Osteocyte (in vitro differentiated cells): ENCODE measurements around the gene MAB21L2. TPM values are rescaled to one million over a fixed set of nuclear protein-coding genes. Genes with fewer than 3 reads are reported as not detected.

Experiments
- DNase-seq: peaks from one replicate; pipeline ENCODE4 v3.0.0; 2021; ENCODE audit warnings: mixed read lengths; ENCODE audit not compliant: unreplicated experiment; ENCODE audit errors: extremely low spot score
- H3K27ac Mint-ChIP-seq: one replicate; pipeline ENCODE4 v1.8.0; 2021; ENCODE audit warnings: mild to moderate bottlenecking, mixed read lengths; ENCODE audit not compliant: unreplicated experiment
- H3K27me3 Mint-ChIP-seq: one replicate; pipeline ENCODE4 v1.8.0; 2021; ENCODE audit warnings: mixed read lengths; ENCODE audit not compliant: unreplicated experiment
- H3K36me3 Mint-ChIP-seq: one replicate; pipeline ENCODE4 v1.8.0; 2021; ENCODE audit warnings: mixed read lengths; ENCODE audit not compliant: unreplicated experiment
- H3K4me1 Mint-ChIP-seq: one replicate; pipeline ENCODE4 v1.8.0; 2021; ENCODE audit warnings: mixed read lengths; ENCODE audit not compliant: unreplicated experiment
- H3K4me3 Mint-ChIP-seq: one replicate; pipeline ENCODE4 v1.8.0; 2021; ENCODE audit warnings: mild to moderate bottlenecking, moderate library complexity, mixed read lengths; ENCODE audit not compliant: unreplicated experiment
- H3K9me3 Mint-ChIP-seq: one replicate; pipeline ENCODE4 v1.8.0; 2021; ENCODE audit warnings: mixed read lengths; ENCODE audit not compliant: unreplicated experiment
- CTCF ChIP-seq: fragments of 200-600 bp; sonication (generic); IDR thresholded peaks from 2 replicates; pipeline ENCODE4 v1.5.0; 2021; ENCODE audit warnings: antibody characterized with exemption, mild to moderate bottlenecking, moderate library complexity
- total RNA-seq: library from RNA; stranded (reverse); gene quantifications from 2 replicates; pipeline ENCODE4 v1.2.1, GENCODE V29; 2021

MAB21L2 gene
- total RNA-seq, 1 donor from 2014 or later: 72.1 TPM

- Mint-ChIP-seq H3K27ac (no peak overlapping the region), H3K36me3 (peaks cover 12% of the 10 kb centered on the region), H3K27me3 (no peaks in the 10 kb centered on the region), H3K9me3 (no peaks in the 10 kb centered on the region), H3K4me1 (peaks cover 23% of the 10 kb centered on the region), H3K4me3 (no peak overlapping the region)
- no peak for TF ChIP-seq CTCF
- no peak for DNase-seq
These were observed 12.5 kb upstream of the MAB21L2 start for GRCh38 chr4:150569384-150569987.

GRCh38 chr4:150569998-150570535 is 11.9 kb upstream of the MAB21L2 start:
- H3K27ac Mint-ChIP-seq: no peak overlapping the region
- H3K36me3 Mint-ChIP-seq: peaks cover 7% of the 10 kb centered on the region
- no peaks in the 10 kb centered on the region for H3K27me3 Mint-ChIP-seq
- H3K4me1 Mint-ChIP-seq: peaks cover 28% of the 10 kb centered on the region
- DNase-seq: no peak
- H3K4me3 Mint-ChIP-seq: no peak overlapping the region
- H3K9me3 Mint-ChIP-seq: no peaks in the 10 kb centered on the region
- TF ChIP-seq CTCF: no peak

- TF ChIP-seq CTCF: no peak
- H3K9me3 Mint-ChIP-seq: no peaks in the 10 kb centered on the region
- no peak overlapping the region for H3K4me3 Mint-ChIP-seq
- H3K4me1 Mint-ChIP-seq: peaks cover 35% of the 10 kb centered on the region
- H3K27ac Mint-ChIP-seq: no peak overlapping the region
- DNase-seq: no peak
- peaks cover 6% of the 10 kb centered on the region for H3K36me3 Mint-ChIP-seq
- H3K27me3 Mint-ChIP-seq: no peaks in the 10 kb centered on the region
These were observed 11.1 kb upstream of the MAB21L2 start for GRCh38 chr4:150570862-150571261.

GRCh38 chr4:150572704-150573504 is 9.0 kb upstream of the MAB21L2 start:
- Mint-ChIP-seq H3K27ac (peak overlapping the region; percentile 82), H3K27me3 (no peaks in the 10 kb centered on the region), H3K36me3 (no peaks in the 10 kb centered on the region), H3K4me3 (no peak overlapping the region), H3K9me3 (no peaks in the 10 kb centered on the region), H3K4me1 (peaks cover 46% of the 10 kb centered on the region)
- no peak for TF ChIP-seq CTCF
- no peak for DNase-seq

- Mint-ChIP-seq H3K36me3 (no peaks in the 10 kb centered on the region), H3K4me3 (no peak overlapping the region), H3K9me3 (no peaks in the 10 kb centered on the region), H3K27ac (peak overlapping the region; percentile 82), H3K4me1 (peaks cover 48% of the 10 kb centered on the region), H3K27me3 (no peaks in the 10 kb centered on the region)
- DNase-seq: no peak
- TF ChIP-seq CTCF: no peak
These were observed 8.4 kb upstream of the MAB21L2 start for GRCh38 chr4:150573534-150573933.
